ENCODE data around the gene LETM1. TPM values are rescaled to one million over a fixed set of nuclear protein-coding genes. Genes with fewer than 3 reads are reported as not detected.

The LETM1 gene
- total RNA-seq, 2 experiments from 2014 or later = 58.3 to 66.8 TPM

DNA sequence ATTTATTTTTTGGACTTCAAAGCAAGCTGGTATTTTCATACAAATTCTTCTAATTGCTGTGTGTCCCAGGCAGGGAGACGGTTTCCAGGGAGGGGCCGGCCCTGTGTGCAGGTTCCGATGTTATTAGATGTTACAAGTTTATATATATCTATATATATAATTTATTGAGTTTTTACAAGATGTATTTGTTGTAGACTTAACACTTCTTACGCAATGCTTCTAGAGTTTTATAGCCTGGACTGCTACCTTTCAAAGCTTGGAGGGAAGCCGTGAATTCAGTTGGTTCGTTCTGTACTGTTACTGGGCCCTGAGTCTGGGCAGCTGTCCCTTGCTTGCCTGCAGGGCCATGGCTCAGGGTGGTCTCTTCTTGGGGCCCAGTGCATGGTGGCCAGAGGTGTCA lies 47.6 kb downstream of the LETM1 start:
- BruUV-seq (replicated peaks) = no TSS peak
- Histone ChIP-seq H3K9me3 (ENCODE audit: low read length) (no peaks in the 10 kb centered on the region), H3K79me2 (ENCODE audit: insufficient read depth, low read depth, low read length) (no peaks in the 10 kb centered on the region), H4K20me1 (ENCODE audit: insufficient read depth, low read length) (no peaks in the 10 kb centered on the region), H3K4me3 (ENCODE audit: low read depth, low read length, poor library complexity, severe bottlenecking) (no peak overlapping the region), H3K4me2 (ENCODE audit: low read length) (no peak overlapping the region), H3K9me2 (ENCODE audit: insufficient read depth, low read length) (no peaks in the 10 kb centered on the region), H3K36me3 (ENCODE audit: insufficient read depth, low read length) (peaks cover 5% of the 10 kb centered on the region; the same call in 1 of the 2 replicates), H3K27ac (ENCODE audit: low read depth, low read length, poor library complexity, severe bottlenecking) (no peak overlapping the region), H2AFZ (ENCODE audit: low read length) (no peak overlapping the region), H3K4me1 (ENCODE audit: insufficient read depth, low read length, poor library complexity, severe bottlenecking) (peaks cover 5% of the 10 kb centered on the region)
- ChIA-PET POLR2A (no interaction called here), CTCF (ENCODE audit: unreplicated experiment) (no interaction called here)
- TF ChIP-seq EZH2phosphoT487 (IDR thresholded peaks at IDR 0.05; ENCODE audit: borderline replicate concordance, low read depth, low read length) = no peak
- no peak for DNase-seq (ENCODE audit: low spot score)
- intact Hi-C loops (cut with micrococcal nuclease; ENCODE audit: unreplicated experiment) = no loop called here

DNA sequence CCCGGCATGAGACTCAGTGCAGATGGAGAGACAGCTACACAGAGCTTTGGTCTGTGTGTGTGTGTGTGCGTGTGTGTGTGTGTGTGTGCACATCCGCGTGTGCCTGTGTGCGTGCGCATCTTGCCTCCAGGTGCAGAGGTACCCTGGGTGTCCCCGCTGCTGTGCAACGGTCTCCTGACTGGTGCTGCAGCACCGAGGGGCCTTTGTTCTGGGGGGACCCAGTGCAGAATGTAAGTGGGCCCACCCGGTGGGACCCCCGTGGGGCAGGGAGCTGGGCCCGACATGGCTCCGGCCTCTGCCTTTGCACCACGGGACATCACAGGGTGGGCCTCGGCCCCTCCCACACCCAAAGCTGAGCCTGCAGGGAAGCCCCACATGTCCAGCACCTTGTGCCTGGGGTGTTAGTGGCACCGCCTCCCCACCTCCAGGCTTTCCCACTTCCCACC lies 48.6 kb downstream of the LETM1 start:
- POLR2A ChIA-PET = no interaction called here
- peaks cover 5% of the 10 kb centered on the region for H3K4me1 ChIP-seq (ENCODE audit: insufficient read depth, low read length, poor library complexity, severe bottlenecking)
- H3K9me3 ChIP-seq (ENCODE audit: low read length) = no peaks in the 10 kb centered on the region
- intact Hi-C loops (cut with micrococcal nuclease; ENCODE audit: unreplicated experiment) = no loop called here
- peaks cover 1% of the 10 kb centered on the region; the same call in 1 of the 2 replicates for H3K36me3 ChIP-seq (ENCODE audit: insufficient read depth, low read length)
- no peak overlapping the region for H3K27ac ChIP-seq (ENCODE audit: low read depth, low read length, poor library complexity, severe bottlenecking)
- CTCF ChIA-PET (ENCODE audit: unreplicated experiment) = no interaction called here
- no peak overlapping the region for H2AFZ ChIP-seq (ENCODE audit: low read length)
- BruUV-seq (replicated peaks) = no TSS peak
- no peaks in the 10 kb centered on the region for H3K79me2 ChIP-seq (ENCODE audit: insufficient read depth, low read depth, low read length)
- no peaks in the 10 kb centered on the region for H4K20me1 ChIP-seq (ENCODE audit: insufficient read depth, low read length)
- no peak overlapping the region for H3K4me2 ChIP-seq (ENCODE audit: low read length)
- TF ChIP-seq CTCF (conservative IDR thresholded peaks at IDR 0.05; ENCODE audit: low read length) = no peak
- TF ChIP-seq EZH2phosphoT487 (IDR thresholded peaks at IDR 0.05; ENCODE audit: borderline replicate concordance, low read depth, low read length) = no peak
- H3K9me2 ChIP-seq (ENCODE audit: insufficient read depth, low read length) = no peaks in the 10 kb centered on the region
- no peak overlapping the region for H3K4me3 ChIP-seq (ENCODE audit: low read depth, low read length, poor library complexity, severe bottlenecking)
- DNase-seq (ENCODE audit: low spot score) = peak; percentile 64

DNA sequence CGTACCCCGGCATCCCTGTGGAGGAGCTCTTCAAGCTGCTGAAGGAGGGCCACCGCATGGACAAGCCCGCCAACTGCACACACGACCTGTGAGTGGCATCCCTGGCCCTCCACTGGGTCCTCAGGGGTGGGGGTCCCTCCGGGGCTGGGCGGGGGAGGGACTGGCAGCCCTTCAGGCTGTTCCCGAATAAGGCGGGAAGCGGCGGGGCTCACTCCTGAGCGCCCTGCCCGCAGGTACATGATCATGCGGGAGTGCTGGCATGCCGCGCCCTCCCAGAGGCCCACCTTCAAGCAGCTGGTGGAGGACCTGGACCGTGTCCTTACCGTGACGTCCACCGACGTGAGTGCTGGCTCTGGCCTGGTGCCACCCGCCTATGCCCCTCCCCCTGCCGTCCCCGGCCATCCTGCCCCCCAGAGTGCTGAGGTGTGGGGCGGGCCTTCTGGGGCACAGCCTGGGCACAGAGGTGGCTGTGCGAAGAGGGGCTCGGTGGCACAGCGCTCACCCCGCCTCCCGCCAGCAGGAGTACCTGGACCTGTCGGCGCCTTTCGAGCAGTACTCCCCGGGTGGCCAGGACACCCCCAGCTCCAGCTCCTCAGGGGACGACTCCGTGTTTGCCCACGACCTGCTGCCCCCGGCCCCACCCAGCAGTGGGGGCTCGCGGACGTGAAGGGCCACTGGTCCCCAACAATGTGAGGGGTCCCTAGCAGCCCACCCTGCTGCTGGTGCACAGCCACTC lies 49.2 kb downstream of the LETM1 start:
- Histone ChIP-seq H2AFZ (ENCODE audit: low read length) (no peak overlapping the region), H3K9me2 (ENCODE audit: insufficient read depth, low read length) (no peaks in the 10 kb centered on the region), H3K36me3 (ENCODE audit: insufficient read depth, low read length) (no peaks in the 10 kb centered on the region), H3K4me3 (ENCODE audit: low read depth, low read length, poor library complexity, severe bottlenecking) (no peak overlapping the region), H3K79me2 (ENCODE audit: insufficient read depth, low read depth, low read length) (no peaks in the 10 kb centered on the region), H3K27ac (ENCODE audit: low read depth, low read length, poor library complexity, severe bottlenecking) (no peak overlapping the region), H4K20me1 (ENCODE audit: insufficient read depth, low read length) (no peaks in the 10 kb centered on the region), H3K4me2 (ENCODE audit: low read length) (no peak overlapping the region), H3K9me3 (ENCODE audit: low read length) (no peaks in the 10 kb centered on the region), H3K4me1 (ENCODE audit: insufficient read depth, low read length, poor library complexity, severe bottlenecking) (peaks cover 5% of the 10 kb centered on the region)
- intact Hi-C loops (cut with micrococcal nuclease; ENCODE audit: unreplicated experiment) = no loop called here
- no peak for DNase-seq (ENCODE audit: low spot score)
- TF ChIP-seq CTCF (conservative IDR thresholded peaks at IDR 0.05; ENCODE audit: low read length) = no peak
- TF ChIP-seq EZH2phosphoT487 (IDR thresholded peaks at IDR 0.05; ENCODE audit: borderline replicate concordance, low read depth, low read length) = no peak
- ChIA-PET POLR2A (no interaction called here), CTCF (ENCODE audit: unreplicated experiment) (no interaction called here)
- BruUV-seq (replicated peaks) = no TSS peak

Data from OCI-LY7 (cell line).